Endothelial cell of umbilical vein (primary cell): ENCODE data around the gene RGS2. TPM values are rescaled to one million over a fixed set of nuclear protein-coding genes. Genes with fewer than 3 reads are reported as not detected.

Experiments
- BruUV-seq: library from RNA; stranded (reverse); fragments of 400-500 nt; replicated peaks from 2 replicates; lab custom pipeline; 2021; lab: Mats Ljungman, UMichigan
- CTCF ChIA-PET: fragments of 300-600, 350-600 bp; sonication (Branson Sonifier 250); formaldehyde crosslinking; loops from one replicate; lab custom pipeline; 2021; ENCODE audit warnings: antibody characterized with exemption, inconsistent platforms; lab: Charles Lee
- POLR2A ChIA-PET: fragments of 300-600, 350-600 bp; sonication (Branson Sonifier 250); formaldehyde crosslinking; loops from one replicate; lab custom pipeline; 2021; ENCODE audit warnings: antibody characterized with exemption, inconsistent platforms; lab: Charles Lee
- DNase-seq: peaks from one replicate; pipeline ENCODE4 v3.0.0-alpha.2; 2011; ENCODE audit warnings: low read depth, low spot score
- FAIRE-seq: peaks from 2 replicates; lab custom pipeline; 2011; peaks lifted over from hg19 to GRCh38; lab: Jason Lieb, UNC
- H2AFZ ChIP-seq: 2 replicates; pipeline ENCODE4 v1.6.0; 2012; ENCODE audit warnings: low read depth, low read length, control low read depth, inconsistent platforms
- H3K27ac ChIP-seq: 2 replicates; pipeline ENCODE4 v1.5.1; 2011; ENCODE audit warnings: low read depth, mild to moderate bottlenecking, control low read depth, low read length, moderate library complexity; ENCODE audit not compliant: insufficient read depth
- H3K27me3 ChIP-seq, 2 experiments: 2 replicates each; pipeline versions ENCODE4 v1.6.0 to v1.6.1; 2011; ENCODE audit warnings: low read length in 2 of 2, mixed read lengths in 1 of 2; ENCODE audit not compliant: control insufficient read depth in 2 of 2, insufficient read depth in 2 of 2
- H3K36me3 ChIP-seq, 2 experiments: 2 replicates in 1 of 2; 3 replicates in 1 of 2; pipeline ENCODE4 v1.5.1; 2011; ENCODE audit warnings: low read length in 2 of 2, mild to moderate bottlenecking in 1 of 2, moderate library complexity in 1 of 2; ENCODE audit not compliant: control insufficient read depth in 2 of 2, insufficient read depth in 2 of 2; ENCODE audit errors: extremely low read depth in 1 of 2
- H3K4me1 ChIP-seq: 3 replicates; pipeline ENCODE4 v1.5.1; 2011; ENCODE audit warnings: mild to moderate bottlenecking, low read length; ENCODE audit not compliant: control insufficient read depth, insufficient read depth; ENCODE audit errors: extremely low read depth
- H3K4me2 ChIP-seq: 2 replicates; pipeline ENCODE4 v1.6.1; 2011; ENCODE audit warnings: low read length, control low read depth, mixed read lengths; ENCODE audit not compliant: insufficient read depth
- H3K4me3 ChIP-seq, 3 experiments: fragments of 200-600 bp in 1 of 3; sonication (generic), shearing (Covaris generic) in 1 of 3; replicated peaks in 1 of 3; 2 replicates each; pipeline ENCODE4 v1.5.1; 2011 to 2016; ENCODE audit warnings: control low read depth in 3 of 3, low read length in 3 of 3, mild to moderate bottlenecking in 2 of 3, inconsistent platforms in 1 of 3, low read depth in 1 of 3, moderate library complexity in 1 of 3; ENCODE audit not compliant: insufficient read depth in 1 of 3
- H3K79me2 ChIP-seq: 2 replicates; pipeline ENCODE4 v1.6.0; 2012; ENCODE audit warnings: low read length, inconsistent platforms; ENCODE audit not compliant: control insufficient read depth, insufficient read depth
- H3K9ac ChIP-seq: replicated peaks from 2 replicates; pipeline ENCODE3; 2011; ENCODE audit warnings: low read length, control low read depth; ENCODE audit not compliant: insufficient read depth; ENCODE audit errors: extremely low read depth
- H3K9me1 ChIP-seq: replicated peaks from 3 replicates; pipeline ENCODE4 v1.6.0; 2011; ENCODE audit warnings: mild to moderate bottlenecking, low read length; ENCODE audit not compliant: control insufficient read depth, insufficient read depth; ENCODE audit errors: extremely low read depth
- H3K9me3 ChIP-seq: replicated peaks from 2 replicates; pipeline ENCODE4 v1.5.1; 2012; ENCODE audit warnings: low read length, inconsistent platforms; ENCODE audit not compliant: control insufficient read depth, insufficient read depth
- H4K20me1 ChIP-seq: replicated peaks from 2 replicates; pipeline ENCODE3; 2011; ENCODE audit warnings: mild to moderate bottlenecking, low read length; ENCODE audit not compliant: control insufficient read depth, insufficient read depth; ENCODE audit errors: extremely low read depth
- EZH2 ChIP-seq: IDR thresholded peaks from 2 replicates; pipeline ENCODE4 v1.6.1; 2012; ENCODE audit warnings: borderline replicate concordance, low read depth, mild to moderate bottlenecking, moderate library complexity, low read length, inconsistent platforms; ENCODE audit not compliant: severe bottlenecking
- FOS ChIP-seq: IDR thresholded peaks from 2 replicates; pipeline ENCODE4 v1.6.1; 2011; ENCODE audit warnings: mild to moderate bottlenecking, low read length, moderate library complexity, borderline replicate concordance; ENCODE audit not compliant: insufficient read depth
- GATA2 ChIP-seq: IDR thresholded peaks from 2 replicates; pipeline ENCODE4 v1.7.0; 2011; ENCODE audit warnings: low read depth, mild to moderate bottlenecking, moderate library complexity, mixed read lengths, low read length; ENCODE audit not compliant: insufficient read length, insufficient read depth
- JUN ChIP-seq: IDR thresholded peaks from 2 replicates; pipeline ENCODE4 v1.6.1; 2011; ENCODE audit warnings: borderline replicate concordance, low read depth; ENCODE audit not compliant: insufficient read length, insufficient read depth
- MYC ChIP-seq: IDR thresholded peaks from one replicate; pipeline ENCODE4 v1.6.1; 2011; ENCODE audit warnings: mild to moderate bottlenecking, low read depth, low read length
- POLR2A ChIP-seq: IDR thresholded peaks from 2 replicates; pipeline ENCODE4 v1.6.1; 2012; ENCODE audit warnings: low read depth, mild to moderate bottlenecking, control low read depth, low read length
- POLR2AphosphoS5 ChIP-seq: IDR thresholded peaks from 2 replicates; pipeline ENCODE4 v1.6.1; 2012; ENCODE audit warnings: low read depth, mild to moderate bottlenecking, control low read depth, low read length, moderate library complexity; ENCODE audit not compliant: insufficient read depth
- dilution Hi-C: fragments of 300-500 bp; cut with MboI; formaldehyde crosslinking; loops from one replicate; pipeline ENCODE4 v1.15.0; 2019; ENCODE audit warnings: low sequenced_read_pairs; ENCODE audit not compliant: extremely low pct_ligation_motif_present
- intact Hi-C: fragments of 100-400 bp; cut with micrococcal nuclease; formaldehyde crosslinking; loops from one replicate; pipeline ENCODE4 v1.10.0; 2022
- polyA plus RNA-seq, 4 experiments: library from polyadenylated mRNA; depleted of rRNA in 3 of 4; stranded (reverse) in 3 of 4; unstranded in 1 of 4; fragments of >200 nt; gene quantifications; 2 replicates each; pipeline versions ENCODE4 v1.2.1 to v1.2.3, GENCODE V29; 2011 to 2012; ENCODE audit warnings: missing spikeins in 1 of 4
- total RNA-seq: library from RNA; stranded (reverse); gene quantifications from 2 replicates; pipeline ENCODE4 v1.2.3, GENCODE V29; 2021
- TF ChIP-seq, protein P1 (sequence below): IDR thresholded peaks from 2 replicates; pipeline ENCODE4 v1.6.1; 2011; ENCODE audit not compliant: insufficient read depth, insufficient read length
- TF ChIP-seq, protein P2 (sequence below), 2 donors: IDR thresholded peaks; 1 replicate in 1 of 2; 2 replicates in 1 of 2; pipeline ENCODE4 v1.5.1; 2011; ENCODE audit warnings: low read length in 2 of 2, mild to moderate bottlenecking in 2 of 2, moderate library complexity in 2 of 2, control low read depth in 1 of 2, inconsistent platforms in 1 of 2, low read depth in 1 of 2; ENCODE audit not compliant: insufficient read depth in 1 of 2; ENCODE audit errors: extremely low read depth in 1 of 2

RGS2 gene
- total and polyA plus RNA-seq, 2 donors (not counting 3 experiments of a cell fraction or from before 2014, with no cell fraction given) = 6.1 to 9.1 TPM

DNA sequence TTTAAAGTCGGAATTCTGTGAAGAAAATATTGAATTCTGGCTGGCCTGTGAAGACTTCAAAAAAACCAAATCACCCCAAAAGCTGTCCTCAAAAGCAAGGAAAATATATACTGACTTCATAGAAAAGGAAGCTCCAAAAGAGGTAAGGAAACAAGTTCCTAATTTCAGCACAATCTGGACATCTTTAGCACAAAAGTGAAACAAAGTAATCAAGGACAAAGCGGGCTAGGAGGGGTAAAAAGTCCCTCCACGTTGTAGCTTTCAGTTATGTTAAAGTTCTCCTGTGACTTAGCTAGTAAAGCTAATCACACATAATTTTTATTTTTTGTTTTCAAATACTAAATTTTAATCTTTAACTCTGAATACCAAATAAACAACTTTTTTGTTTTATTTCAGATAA lies 2.2 kb downstream of the RGS2 start:
- peaks cover 15% of the 10 kb centered on the region for H3K79me2 ChIP-seq
- no peaks in the 10 kb centered on the region for H3K9me3 ChIP-seq
- dilution Hi-C loops = loop anchor here (25.0 kb wide), 2 partner anchors 201 to 324 kb away; no protein-coding TSS in a partner anchor
- peaks cover 0 to 2% of the 10 kb centered on the region in 2 experiments for H3K36me3 ChIP-seq
- DNase-seq = no peak
- no peak overlapping the region for H2AFZ ChIP-seq
- ChIA-PET POLR2A (interaction anchor here (2.9 kb wide), 2 partner anchors 140 to 156 kb away, joined by 10 to 11 read pairs; no protein-coding TSS in a partner anchor), CTCF (interaction anchor here (1.3 to 14.8 kb wide), 4 partner anchors 10 to 334 kb away, joined by 3 to 550 read pairs (median 8); no protein-coding TSS in a partner anchor)
- H3K27me3 ChIP-seq = no peaks in the 10 kb centered on the region
- TF ChIP-seq MYC = no peak
- no peak for TF ChIP-seq POLR2A
- no peak for TF ChIP-seq EZH2
- no peak for TF ChIP-seq FOS
- TF ChIP-seq, protein P1, sequence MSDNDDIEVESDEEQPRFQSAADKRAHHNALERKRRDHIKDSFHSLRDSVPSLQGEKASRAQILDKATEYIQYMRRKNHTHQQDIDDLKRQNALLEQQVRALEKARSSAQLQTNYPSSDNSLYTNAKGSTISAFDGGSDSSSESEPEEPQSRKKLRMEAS = no peak
- TF ChIP-seq, protein P2, sequence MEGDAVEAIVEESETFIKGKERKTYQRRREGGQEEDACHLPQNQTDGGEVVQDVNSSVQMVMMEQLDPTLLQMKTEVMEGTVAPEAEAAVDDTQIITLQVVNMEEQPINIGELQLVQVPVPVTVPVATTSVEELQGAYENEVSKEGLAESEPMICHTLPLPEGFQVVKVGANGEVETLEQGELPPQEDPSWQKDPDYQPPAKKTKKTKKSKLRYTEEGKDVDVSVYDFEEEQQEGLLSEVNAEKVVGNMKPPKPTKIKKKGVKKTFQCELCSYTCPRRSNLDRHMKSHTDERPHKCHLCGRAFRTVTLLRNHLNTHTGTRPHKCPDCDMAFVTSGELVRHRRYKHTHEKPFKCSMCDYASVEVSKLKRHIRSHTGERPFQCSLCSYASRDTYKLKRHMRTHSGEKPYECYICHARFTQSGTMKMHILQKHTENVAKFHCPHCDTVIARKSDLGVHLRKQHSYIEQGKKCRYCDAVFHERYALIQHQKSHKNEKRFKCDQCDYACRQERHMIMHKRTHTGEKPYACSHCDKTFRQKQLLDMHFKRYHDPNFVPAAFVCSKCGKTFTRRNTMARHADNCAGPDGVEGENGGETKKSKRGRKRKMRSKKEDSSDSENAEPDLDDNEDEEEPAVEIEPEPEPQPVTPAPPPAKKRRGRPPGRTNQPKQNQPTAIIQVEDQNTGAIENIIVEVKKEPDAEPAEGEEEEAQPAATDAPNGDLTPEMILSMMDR (IDR thresholded peaks at IDR 0.05; ENCODE audit: extremely low read depth in 1 of 2, insufficient read depth in 1 of 2, low read depth in 1 of 2, low read length in 2 of 2) = no peak
- TF ChIP-seq GATA2 = no peak
- TF ChIP-seq JUN = no peak
- no peak for TF ChIP-seq POLR2AphosphoS5
- H4K20me1 ChIP-seq = no peaks in the 10 kb centered on the region
- H3K4me3 ChIP-seq = no peak overlapping the region
- BruUV-seq = no TSS peak
- intact Hi-C loops = no loop called here
- no peak overlapping the region for H3K9ac ChIP-seq
- no peak overlapping the region for H3K27ac ChIP-seq
- FAIRE-seq = no peak
- H3K4me2 ChIP-seq = peak overlapping the region; percentile 89
- peaks cover 36% of the 10 kb centered on the region for H3K4me1 ChIP-seq
- H3K9me1 ChIP-seq = no peaks in the 10 kb centered on the region
